ENCODE measurements around the gene IMMP2L.

DNA sequence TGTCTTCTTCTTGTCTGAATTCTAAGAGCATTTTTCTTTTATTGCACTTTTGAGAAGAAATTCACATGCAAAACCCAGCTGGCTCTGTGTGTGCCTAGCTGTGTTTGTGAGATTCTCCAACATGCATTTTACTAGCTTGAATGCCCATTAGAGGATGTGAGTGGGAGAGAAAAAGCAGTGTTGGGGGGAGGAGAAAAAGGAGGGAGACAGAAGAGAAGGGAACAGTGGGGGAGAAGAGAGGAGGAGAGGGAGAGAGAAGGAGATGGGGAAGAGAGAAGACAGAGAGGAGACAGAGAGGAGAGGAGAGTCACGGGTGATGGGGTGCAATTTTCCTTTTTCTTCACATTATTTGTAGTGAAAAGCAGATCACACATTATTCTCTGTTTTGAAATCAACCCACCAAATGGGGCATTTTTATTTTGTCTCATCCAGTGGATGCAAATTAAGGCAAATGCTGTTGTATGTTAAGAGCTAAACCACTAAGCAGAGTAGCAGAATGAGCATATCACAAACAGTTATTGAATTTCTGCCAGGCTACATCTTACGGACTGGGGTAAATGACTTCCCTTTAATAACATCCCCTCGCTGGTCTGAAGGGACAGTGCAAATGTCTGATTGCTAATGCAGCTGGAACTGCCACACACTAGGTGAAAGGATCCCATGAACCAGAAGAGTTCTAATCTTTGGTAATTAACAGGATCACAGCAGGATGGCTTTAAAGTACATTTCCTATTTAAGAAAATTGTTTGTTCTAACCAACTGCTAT, 470.5 kb downstream of the IMMP2L start:
- TF ChIP-seq, protein P1, sequence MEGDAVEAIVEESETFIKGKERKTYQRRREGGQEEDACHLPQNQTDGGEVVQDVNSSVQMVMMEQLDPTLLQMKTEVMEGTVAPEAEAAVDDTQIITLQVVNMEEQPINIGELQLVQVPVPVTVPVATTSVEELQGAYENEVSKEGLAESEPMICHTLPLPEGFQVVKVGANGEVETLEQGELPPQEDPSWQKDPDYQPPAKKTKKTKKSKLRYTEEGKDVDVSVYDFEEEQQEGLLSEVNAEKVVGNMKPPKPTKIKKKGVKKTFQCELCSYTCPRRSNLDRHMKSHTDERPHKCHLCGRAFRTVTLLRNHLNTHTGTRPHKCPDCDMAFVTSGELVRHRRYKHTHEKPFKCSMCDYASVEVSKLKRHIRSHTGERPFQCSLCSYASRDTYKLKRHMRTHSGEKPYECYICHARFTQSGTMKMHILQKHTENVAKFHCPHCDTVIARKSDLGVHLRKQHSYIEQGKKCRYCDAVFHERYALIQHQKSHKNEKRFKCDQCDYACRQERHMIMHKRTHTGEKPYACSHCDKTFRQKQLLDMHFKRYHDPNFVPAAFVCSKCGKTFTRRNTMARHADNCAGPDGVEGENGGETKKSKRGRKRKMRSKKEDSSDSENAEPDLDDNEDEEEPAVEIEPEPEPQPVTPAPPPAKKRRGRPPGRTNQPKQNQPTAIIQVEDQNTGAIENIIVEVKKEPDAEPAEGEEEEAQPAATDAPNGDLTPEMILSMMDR (IDR thresholded peaks at IDR 0.05 in 4 of 5, conservative IDR thresholded peaks at IDR 0.05 in 1 of 5), result no peak
- no peak for TF ChIP-seq POLR2A (IDR thresholded peaks at IDR 0.05)

Measured in gastrocnemius medialis (tissue), 4 donors.